Limb (tissue), 2 donors: ENCODE measurements around the gene ZNF546.

ENCODE experiments used
- DNase-seq, 2 donors: peaks; one replicate each; pipeline ENCODE4 v3.0.0-alpha.2; 2016; ENCODE audit errors: extremely low spot score in 2 of 2

Gene ZNF546

DNA sequence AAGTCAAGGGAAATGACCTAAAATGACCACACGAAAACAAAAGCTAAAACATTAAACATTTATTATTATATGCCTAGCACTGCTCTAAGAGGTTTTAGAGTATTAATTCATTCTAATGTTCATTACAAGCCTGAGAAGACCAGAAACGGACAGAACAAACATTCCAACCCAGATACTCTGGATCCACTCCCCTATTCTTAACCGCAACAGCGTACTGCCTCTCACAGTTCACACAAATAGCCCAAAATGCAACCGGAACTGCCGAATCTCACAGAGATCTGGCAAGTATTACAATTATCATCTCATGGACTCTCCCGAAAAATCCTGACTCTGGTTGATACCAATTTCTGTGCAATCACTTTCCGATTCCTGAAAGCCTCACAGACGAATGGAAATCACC is 57.8 kb downstream of the ZNF546 start:
- no peak for DNase-seq

- DNase-seq = no peak
These were observed 58.2 kb downstream of the ZNF546 start for GRCh38 chr19:40055049-40055448.

DNA sequence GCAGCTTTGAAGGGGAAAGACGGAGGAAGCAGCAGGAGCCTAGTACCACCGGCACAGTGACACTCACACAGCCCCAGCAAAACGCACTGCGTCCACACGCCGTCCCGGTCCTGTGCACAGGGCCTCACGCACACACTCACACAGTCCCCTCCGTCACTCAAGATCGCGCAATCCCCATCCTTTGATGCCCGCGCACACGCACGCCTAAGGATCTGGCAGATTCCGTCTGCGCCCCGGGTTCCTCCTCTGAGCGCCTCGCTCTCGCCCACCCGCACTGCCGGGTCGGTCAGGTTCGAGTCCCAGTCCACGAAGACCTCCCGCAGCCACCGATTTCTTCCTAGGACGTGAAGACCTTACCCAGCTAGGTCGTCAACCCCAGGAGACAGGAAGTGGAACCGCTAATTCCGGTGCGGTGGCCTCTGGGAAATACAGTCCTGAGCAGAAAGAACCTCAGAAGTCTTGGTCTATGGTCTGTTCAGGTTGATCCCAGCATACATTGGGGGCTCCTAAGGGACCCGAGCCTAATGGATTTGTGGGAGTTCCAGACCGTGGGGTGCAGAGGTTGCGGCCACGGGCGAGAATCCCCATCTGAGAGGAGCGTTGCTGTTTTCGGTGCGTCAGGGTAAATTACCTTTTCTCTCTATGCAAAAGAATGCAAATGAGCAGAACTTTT is 59.1 kb downstream of the ZNF546 start, which contains the start of gene ZNF780B:
ZNF780B (minus strand) TSS at position 400 of the 673 bp plus-strand sequence. CDS start 5,899 bp downstream, outside the sequence.
- peak; percentile 72 to 79 for DNase-seq

GRCh38 chr19:40056505-40056904 is 59.6 kb downstream of the ZNF546 start:
- DNase-seq = no peak

DNA sequence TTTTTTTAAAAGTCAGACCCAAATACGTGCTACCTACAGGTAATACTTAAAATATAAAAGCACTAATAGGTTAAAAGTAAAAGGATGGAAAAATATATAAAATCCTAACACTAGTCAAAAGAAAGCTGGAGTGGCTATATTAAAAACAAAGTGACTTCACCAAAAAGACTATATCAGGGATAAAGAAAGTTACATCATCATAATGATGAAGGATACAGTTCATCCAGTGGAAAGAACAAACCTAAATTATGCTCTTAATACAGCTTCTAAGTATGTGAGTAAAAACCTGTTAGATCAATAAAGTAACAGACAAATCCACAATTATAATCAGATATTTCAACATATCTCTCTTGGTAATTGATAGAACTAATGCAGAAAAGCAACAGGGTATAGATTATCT is 60.3 kb downstream of the ZNF546 start:
- DNase-seq = no peak

GRCh38 chr19:40059624-40060023 is 62.8 kb downstream of the ZNF546 start:
- no peak for DNase-seq

DNA sequence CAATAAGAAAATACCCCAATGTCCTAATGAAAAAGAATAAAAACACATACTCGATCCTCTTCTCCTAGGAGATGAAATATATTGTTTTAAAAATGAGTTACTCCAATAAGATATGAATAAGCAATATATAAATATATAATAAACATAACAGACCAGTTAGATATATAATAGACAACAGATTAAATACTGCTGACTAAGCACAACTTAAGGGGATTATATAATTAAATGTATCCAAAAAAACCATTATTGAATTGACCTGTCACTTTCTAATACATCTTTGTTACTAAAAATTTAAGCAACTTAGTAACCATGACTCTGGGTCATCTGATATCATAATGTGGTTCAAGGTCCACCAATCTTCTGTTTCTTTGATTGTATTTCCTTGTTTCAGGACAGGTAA is 73.2 kb downstream of the ZNF546 start:
- no peak for DNase-seq
